Measurements from ENCODE around the gene RIPOR3.
"Not testable (repeated sequence)": the region's sequence is repeated elsewhere in the genome, so short reads cannot be mapped to it uniquely, and the experiment has no call there.

RIPOR3 gene

GRCh38 chr20:50724112-50724725, 32.9 kb upstream of the RIPOR3 start:
- DNase-seq (ENCODE audit: low read depth in 2 of 2) = no peak

DNA sequence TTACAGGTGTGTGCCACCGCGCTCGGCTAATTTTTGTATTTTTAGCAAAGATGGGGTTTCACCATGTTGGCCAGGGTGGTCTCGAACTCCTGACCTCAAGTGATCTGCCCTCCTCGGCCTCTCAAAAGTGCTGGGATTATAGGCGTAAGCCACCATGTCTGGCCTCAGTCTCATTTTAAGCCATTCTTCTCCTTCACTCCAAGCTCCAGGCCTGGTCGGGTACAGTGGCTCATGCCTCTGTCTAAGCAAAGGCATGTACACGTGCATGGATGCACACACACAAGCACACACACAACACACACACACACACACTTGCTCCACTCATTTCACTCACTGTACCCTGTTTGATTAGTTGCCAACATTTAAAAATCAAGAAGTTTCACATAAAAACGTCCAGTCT, 32.3 kb upstream of the RIPOR3 start:
- DNase-seq (ENCODE audit: low read depth in 2 of 2) = no peak

- DNase-seq (ENCODE audit: low read depth in 2 of 2) = no peak
Observed at GRCh38 chr20:50722424-50723155, 31.2 kb upstream of the RIPOR3 start.

GRCh38 chr20:50721881-50722281, 30.5 kb upstream of the RIPOR3 start:
- DNase-seq (ENCODE audit: low read depth in 2 of 2) = no peak

DNA sequence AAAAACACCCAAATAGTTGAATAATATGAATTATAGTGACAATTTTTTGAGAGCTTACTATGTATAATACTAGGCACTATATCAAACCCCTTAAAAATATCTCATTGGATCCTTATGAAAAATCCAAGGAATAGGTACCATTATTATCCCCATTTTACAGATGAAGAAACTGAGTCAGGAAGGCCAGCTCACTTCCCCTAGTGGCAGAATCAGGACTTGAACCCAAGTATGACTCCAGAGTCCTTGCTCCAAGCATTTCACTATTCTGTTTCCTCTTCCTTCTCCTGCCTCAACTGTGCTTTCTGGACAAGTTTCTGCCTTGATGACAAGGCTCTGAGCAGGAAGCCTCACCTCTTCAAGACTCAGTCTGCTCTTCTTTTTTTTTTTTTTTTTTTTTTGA, 29.2 kb upstream of the RIPOR3 start:
- no peak for DNase-seq (ENCODE audit: low read depth in 2 of 2)

DNA sequence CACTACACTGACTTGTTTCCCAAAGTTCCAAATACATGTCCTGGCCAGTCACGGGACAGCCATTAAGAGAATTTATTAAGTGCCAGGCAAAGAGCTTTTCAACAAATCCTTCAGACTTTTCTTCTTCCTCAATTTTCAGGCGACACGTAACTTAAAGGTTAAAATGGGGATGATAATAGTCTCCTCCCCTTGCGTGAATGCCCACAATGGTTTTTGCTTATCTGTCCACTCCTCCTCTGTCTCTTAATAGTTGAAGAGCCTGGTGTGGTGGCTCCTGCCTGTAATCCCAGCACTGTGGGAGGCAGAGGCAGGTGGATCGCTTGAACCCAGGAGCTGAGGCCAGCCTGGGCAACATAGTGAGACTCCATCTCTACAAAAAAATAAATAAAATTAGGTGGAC, 28.7 kb upstream of the RIPOR3 start:
- no peak for DNase-seq (ENCODE audit: low read depth in 2 of 2)

- no peak for DNase-seq (ENCODE audit: low read depth in 2 of 2)
Observed at GRCh38 chr20:50719328-50719727, 28.0 kb upstream of the RIPOR3 start.

GRCh38 chr20:50717974-50718761, 26.8 kb upstream of the RIPOR3 start:
- no peak for DNase-seq (ENCODE audit: low read depth in 2 of 2)

DNA sequence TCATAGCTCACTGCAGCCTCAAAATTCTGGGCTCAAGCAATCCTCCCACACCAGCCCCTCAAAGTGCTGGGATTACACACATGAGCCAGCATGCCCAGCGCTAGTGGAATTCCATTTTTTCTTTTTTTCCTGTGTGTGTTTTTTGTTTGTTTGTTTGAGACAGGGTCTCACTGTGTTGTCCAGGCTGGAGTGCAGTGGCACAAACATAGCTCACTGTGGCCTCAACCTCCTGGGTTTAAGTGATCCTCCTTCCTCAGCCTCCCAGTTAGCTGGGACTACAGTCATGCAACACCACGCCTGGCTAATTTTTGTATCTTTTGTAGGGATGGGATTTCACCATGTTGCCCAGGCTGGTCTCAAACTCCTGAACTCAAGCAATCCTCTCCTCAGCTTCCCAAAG, 26.0 kb upstream of the RIPOR3 start:
- no peak for DNase-seq (ENCODE audit: low read depth in 2 of 2)

GRCh38 chr20:50716518-50716917, 25.2 kb upstream of the RIPOR3 start:
- DNase-seq (ENCODE audit: low read depth in 2 of 2) = no peak

GRCh38 chr20:50715694-50716093, 24.4 kb upstream of the RIPOR3 start:
- no peak for DNase-seq (ENCODE audit: low read depth in 2 of 2)

- not testable (repeated sequence) for DNase-seq (ENCODE audit: low read depth in 2 of 2)
Observed at GRCh38 chr20:50714426-50714825, 23.1 kb upstream of the RIPOR3 start.

DNA sequence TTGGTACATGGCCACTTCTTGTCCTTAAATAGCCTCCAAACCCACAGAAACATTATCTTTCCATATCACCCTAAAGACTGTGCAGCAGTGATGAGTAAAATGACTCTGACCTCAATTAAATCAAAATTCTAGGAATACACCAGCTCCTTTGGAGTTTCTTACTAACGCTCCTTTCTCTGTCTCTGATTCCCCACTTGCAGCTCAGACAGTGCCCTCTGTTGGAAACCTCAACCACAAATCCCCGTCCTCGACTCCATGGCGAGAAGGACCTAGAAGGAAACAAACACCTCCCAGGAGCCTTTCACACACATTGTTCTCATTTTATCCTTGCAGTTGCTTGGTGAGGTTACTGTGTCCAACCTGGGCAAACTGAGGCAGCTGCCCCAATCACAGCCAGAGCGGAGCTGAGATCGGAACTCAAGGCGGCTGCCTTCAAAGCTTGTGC, 22.3 kb upstream of the RIPOR3 start:
- no peak for DNase-seq (ENCODE audit: low read depth in 2 of 2)

GRCh38 chr20:50712771-50713656, 21.7 kb upstream of the RIPOR3 start:
- no peak for DNase-seq (ENCODE audit: low read depth in 2 of 2)

DNA sequence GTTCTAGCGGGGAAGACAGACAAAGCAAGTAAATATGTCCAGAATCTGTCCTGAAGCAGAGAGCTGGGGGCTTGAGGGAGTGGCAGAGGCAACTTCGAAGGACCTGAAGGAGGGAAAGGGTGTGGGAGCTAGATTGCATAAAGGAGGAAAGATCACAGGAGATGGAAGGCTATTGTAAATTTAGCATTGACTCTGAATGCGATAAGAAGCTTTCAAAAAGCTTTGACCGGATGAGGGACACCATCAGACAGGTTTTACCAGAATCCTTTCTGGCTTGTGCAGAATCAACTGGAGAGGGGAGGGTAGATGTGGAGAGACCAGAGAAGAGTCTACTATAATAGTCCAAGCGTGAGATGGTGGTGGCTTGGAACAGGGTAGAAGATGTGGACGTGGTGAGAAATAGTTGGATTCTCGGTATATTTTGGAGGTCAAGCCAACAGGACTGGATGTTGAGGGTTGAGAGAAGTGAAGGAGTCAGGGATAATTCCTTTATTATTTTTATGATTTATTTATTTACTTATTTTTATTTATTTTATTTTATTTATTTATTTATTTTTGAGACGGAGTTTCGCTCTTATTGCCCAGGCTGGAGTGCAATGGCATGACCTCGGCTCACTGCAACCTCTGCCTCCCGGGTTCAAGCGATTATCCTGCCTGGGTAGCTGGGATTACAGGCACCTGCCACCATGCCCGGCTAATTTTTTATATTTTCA, 19.9 kb upstream of the RIPOR3 start:
- no peak for DNase-seq (ENCODE audit: low read depth in 2 of 2)

DNA sequence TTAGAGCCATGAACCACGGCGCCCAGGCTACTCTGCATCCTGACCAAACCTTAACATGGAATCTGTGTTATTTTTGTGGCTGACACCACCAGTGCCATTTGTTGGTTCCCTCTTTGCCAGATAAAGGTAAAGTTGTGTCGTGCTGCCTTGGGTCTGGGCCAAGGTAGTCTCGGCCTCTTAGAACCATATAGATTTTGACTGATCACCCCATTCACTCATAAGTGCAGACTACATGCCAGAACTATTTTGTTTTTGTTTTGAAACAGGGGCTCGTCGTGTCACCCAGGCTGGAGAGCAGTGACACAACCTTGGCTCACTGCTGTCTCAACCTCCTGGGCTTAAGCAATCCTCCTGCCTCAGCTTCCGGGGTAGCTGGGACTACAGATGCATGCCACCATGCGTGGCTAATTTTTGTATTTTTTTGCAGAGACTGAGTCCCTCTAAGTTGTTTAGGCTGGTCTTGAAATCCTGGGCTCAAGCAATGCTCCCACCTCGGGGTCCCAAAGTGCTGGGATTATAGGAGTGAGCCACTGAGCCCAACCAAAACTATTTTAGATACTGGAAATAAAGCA, 19.2 kb upstream of the RIPOR3 start:
- DNase-seq (ENCODE audit: low read depth in 2 of 2) = no peak

GRCh38 chr20:50709636-50709973, 18.3 kb upstream of the RIPOR3 start:
- DNase-seq (ENCODE audit: low read depth in 2 of 2) = no peak

DNA sequence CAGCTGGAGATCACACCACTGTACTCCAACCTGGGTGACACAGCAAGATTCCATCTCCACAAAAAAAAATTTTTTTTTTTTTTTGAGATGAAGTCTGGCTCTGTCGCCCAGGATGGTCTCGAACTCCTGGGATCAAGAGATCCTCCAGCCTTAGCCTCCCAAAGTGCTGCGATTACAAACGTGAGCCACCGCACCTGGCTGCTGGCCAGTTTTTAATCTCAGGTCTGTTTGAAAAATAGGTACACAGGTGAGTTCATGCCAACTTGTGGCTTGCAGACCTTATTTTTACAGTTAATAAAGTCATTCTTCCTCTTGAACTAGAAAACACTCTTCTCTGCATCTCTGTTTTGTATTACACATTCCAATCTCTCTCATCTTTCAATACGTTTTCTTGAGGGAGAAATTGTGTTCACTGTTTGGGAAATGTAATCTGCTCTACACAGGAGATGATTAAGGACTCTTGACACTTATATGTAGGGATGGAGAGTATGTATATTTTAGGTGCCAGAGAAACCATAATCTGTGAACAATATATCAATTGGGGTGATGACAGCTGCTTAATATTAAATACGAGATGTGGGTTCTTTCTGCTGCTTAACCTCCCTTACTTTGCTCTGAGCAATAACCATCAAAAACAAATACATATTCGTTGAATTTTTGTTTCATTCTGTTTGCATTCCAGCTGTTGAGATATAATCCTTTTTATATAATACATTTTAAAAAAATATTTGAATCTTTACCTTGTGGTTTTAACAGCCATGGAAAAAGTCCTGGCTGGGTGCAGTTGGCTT, 17.7 kb upstream of the RIPOR3 start:
- no peak for DNase-seq (ENCODE audit: low read depth in 2 of 2)

- DNase-seq (ENCODE audit: low read depth in 2 of 2) = no peak
Observed at GRCh38 chr20:50704971-50705370, 13.6 kb upstream of the RIPOR3 start.

DNA sequence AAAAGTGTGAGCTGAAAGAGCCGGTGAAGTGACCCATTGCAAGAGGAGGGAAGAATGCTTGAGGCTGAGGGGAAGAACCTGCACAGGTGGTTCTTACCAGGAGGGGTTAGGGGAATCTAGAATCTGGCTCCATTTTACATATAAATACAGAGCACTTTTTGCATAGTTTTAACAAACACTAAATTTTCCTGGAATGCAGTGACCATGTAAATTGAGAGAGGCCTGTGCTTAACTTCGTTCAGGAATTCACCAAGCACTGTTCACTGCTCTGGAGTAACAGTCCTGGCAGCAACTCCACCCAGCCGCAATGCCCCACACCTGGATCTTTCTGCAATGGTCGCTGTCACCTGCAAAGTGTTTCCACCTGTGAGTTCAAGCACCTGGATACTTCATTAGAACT, 13.2 kb upstream of the RIPOR3 start:
- no peak for DNase-seq (ENCODE audit: low read depth in 2 of 2)
